Glutamatergic neuron (in vitro differentiated cells): Measurements from ENCODE around the gene CPNE6. TPM values are rescaled to one million over a fixed set of nuclear protein-coding genes. Genes with fewer than 3 reads are reported as not detected.

Source experiments
- DNase-seq: peaks from one replicate; pipeline ENCODE4 v3.0.0; 2022
- H3K27ac Mint-ChIP-seq: one replicate; pipeline ENCODE4 v1.8.0; 2020; ENCODE audit warnings: mild to moderate bottlenecking, mixed read lengths, inconsistent platforms; ENCODE audit not compliant: unreplicated experiment
- H3K27me3 Mint-ChIP-seq: one replicate; pipeline ENCODE4 v1.8.0; 2020; ENCODE audit warnings: mild to moderate bottlenecking, moderate library complexity, mixed read lengths, inconsistent platforms; ENCODE audit not compliant: unreplicated experiment
- H3K36me3 Mint-ChIP-seq: one replicate; pipeline ENCODE4 v1.8.0; 2020; ENCODE audit warnings: mild to moderate bottlenecking, mixed read lengths, inconsistent platforms; ENCODE audit not compliant: unreplicated experiment
- H3K4me1 Mint-ChIP-seq: one replicate; pipeline ENCODE4 v1.8.0; 2020; ENCODE audit warnings: mild to moderate bottlenecking, low read depth, mixed read lengths, inconsistent platforms; ENCODE audit not compliant: unreplicated experiment
- H3K4me3 Mint-ChIP-seq: one replicate; pipeline ENCODE4 v1.8.0; 2020; ENCODE audit warnings: mild to moderate bottlenecking, mixed read lengths, inconsistent platforms; ENCODE audit not compliant: unreplicated experiment
- H3K9me3 Mint-ChIP-seq: one replicate; pipeline ENCODE4 v1.8.0; 2020; ENCODE audit warnings: mild to moderate bottlenecking, moderate library complexity, mixed read lengths, inconsistent platforms; ENCODE audit not compliant: unreplicated experiment
- total RNA-seq: library from RNA; stranded (reverse); fragmentation: NEBNext Ultra II Directional; extraction: Animal tissue kit (Norgen Biotek cat#: 25700); gene quantifications from one replicate; pipeline ENCODE4 v1.2.1, GENCODE V29; 2021; ENCODE audit not compliant: unreplicated experiment
- TF ChIP-seq, protein P1 (sequence below): fragments of 200-600 bp; sonication (generic); IDR thresholded peaks from one replicate; pipeline ENCODE4 v1.5.0; 2021; ENCODE audit not compliant: partially characterized antibody, unreplicated experiment

CPNE6 gene
- total RNA-seq, 1 donor from 2014 or later: 0.44 TPM

DNA sequence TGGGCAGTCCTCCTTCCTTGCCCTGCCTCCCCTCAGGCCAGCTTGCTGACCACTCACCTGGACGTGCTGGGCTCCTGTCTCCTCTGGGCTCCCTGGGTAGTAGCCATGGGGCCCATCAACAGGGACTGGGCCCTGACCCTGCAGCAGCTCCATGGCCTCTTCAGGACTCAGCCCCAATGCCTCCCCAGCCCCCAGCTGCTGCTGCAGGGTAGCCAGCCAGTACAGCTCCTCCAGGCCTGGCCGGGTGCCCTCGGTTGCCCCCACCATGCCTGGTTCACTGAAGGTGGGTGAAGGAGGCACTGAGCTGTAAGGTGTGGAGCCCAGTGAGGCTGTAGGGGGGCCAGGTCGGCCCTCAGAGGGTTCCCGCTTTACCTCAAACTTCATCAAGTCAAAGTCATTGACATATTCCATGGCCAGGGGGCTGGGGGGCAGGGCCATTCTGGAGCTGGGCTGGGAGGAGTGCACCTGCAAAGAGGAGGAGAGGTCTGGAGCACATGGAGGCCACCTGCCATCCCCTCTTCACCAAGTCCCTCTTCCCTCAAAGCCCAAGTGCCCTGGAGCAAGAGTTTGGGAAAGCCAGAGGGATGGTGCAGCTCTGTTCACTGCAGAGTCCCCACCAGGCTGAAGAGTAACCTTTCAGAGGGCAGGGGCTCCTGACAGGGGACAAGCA lies 11.2 kb downstream of the CPNE6 start:
- peaks cover 31% of the 10 kb centered on the region for H3K27me3 Mint-ChIP-seq
- DNase-seq: no peak
- H3K27ac Mint-ChIP-seq: peak overlapping the region; percentile 99
- H3K36me3 Mint-ChIP-seq: peaks cover 9% of the 10 kb centered on the region
- TF ChIP-seq, protein P1, sequence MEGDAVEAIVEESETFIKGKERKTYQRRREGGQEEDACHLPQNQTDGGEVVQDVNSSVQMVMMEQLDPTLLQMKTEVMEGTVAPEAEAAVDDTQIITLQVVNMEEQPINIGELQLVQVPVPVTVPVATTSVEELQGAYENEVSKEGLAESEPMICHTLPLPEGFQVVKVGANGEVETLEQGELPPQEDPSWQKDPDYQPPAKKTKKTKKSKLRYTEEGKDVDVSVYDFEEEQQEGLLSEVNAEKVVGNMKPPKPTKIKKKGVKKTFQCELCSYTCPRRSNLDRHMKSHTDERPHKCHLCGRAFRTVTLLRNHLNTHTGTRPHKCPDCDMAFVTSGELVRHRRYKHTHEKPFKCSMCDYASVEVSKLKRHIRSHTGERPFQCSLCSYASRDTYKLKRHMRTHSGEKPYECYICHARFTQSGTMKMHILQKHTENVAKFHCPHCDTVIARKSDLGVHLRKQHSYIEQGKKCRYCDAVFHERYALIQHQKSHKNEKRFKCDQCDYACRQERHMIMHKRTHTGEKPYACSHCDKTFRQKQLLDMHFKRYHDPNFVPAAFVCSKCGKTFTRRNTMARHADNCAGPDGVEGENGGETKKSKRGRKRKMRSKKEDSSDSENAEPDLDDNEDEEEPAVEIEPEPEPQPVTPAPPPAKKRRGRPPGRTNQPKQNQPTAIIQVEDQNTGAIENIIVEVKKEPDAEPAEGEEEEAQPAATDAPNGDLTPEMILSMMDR: no peak
- peaks cover 57% of the 10 kb centered on the region for H3K4me1 Mint-ChIP-seq
- H3K9me3 Mint-ChIP-seq: peaks cover 36% of the 10 kb centered on the region
- peak overlapping the region; percentile 82 for H3K4me3 Mint-ChIP-seq

DNA sequence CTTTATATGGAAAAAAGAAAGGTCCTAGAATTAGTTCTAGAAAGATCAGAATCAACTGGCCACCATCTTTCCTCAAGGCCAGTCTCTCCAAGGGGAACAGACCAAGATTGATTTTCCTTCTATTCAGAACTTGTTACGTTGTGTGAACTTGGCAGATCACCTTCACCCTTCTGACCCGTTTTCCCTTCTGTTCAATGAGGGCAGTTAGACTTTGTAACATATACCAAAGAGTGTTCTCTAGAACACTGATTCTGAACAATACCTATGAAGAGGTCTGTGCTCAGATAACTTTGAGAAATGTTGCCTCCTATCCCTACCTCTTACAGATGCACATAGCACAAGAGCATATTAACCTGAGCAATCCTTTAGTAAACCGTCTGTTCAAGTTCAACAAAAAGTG lies 12.1 kb downstream of the CPNE6 start:
- TF ChIP-seq, protein P1: no peak
- DNase-seq: no peak
- peaks cover 36% of the 10 kb centered on the region for H3K9me3 Mint-ChIP-seq
- peaks cover 10% of the 10 kb centered on the region for H3K36me3 Mint-ChIP-seq
- no peak overlapping the region for H3K27ac Mint-ChIP-seq
- H3K4me1 Mint-ChIP-seq: peaks cover 49% of the 10 kb centered on the region
- peaks cover 28% of the 10 kb centered on the region for H3K27me3 Mint-ChIP-seq
- H3K4me3 Mint-ChIP-seq: no peak overlapping the region

DNA sequence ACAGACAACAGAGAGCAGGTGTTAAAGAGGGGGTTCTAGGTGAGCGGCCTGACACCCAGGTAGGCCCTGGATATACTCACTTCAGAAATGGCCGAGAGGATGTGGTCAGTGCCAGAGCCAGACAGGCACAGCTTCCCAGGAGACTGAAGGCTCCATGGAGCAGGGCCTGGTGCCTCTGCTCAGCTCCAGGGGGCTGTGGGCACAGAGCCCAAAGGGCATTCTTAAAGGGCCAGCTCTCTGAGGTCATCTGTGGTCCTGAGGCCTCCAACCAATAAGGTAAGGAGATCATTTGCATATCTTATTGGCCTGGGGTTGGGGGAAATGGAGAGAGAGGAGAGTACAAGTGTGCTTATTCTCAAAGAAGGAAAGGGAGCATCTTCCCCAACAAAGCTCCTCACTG lies 13.1 kb downstream of the CPNE6 start:
- peaks cover 21% of the 10 kb centered on the region for H3K27me3 Mint-ChIP-seq
- DNase-seq: no peak
- H3K4me1 Mint-ChIP-seq: peaks cover 44% of the 10 kb centered on the region
- peaks cover 31% of the 10 kb centered on the region for H3K9me3 Mint-ChIP-seq
- H3K27ac Mint-ChIP-seq: peak overlapping the region; percentile 76
- TF ChIP-seq, protein P1: no peak
- H3K4me3 Mint-ChIP-seq: no peak overlapping the region
- H3K36me3 Mint-ChIP-seq: peaks cover 10% of the 10 kb centered on the region

DNA sequence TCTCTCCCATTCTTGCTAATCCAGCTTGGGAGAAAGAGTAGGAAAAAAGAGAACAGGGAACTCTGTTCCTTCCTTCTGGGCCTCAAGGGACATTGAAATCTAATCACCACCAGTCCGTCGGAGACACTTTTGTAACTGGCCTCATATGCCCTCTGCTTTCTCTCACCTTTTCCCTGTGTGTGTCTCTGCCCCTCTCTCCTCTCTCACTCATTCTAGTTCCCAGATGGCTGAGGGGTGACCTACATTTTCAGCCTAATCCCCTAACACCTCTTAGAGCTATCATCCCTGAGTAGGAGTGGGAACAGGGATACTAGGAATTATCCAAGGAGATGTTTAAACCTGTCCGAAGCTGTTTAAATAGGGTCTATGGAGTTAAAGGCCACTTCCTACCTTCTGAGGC lies 13.9 kb downstream of the CPNE6 start:
- H3K9me3 Mint-ChIP-seq: peaks cover 23% of the 10 kb centered on the region
- peaks cover 46% of the 10 kb centered on the region for H3K4me1 Mint-ChIP-seq
- no peak for DNase-seq

More for the DNA sequence above, 13.9 kb downstream of the CPNE6 start:
- Mint-ChIP-seq H3K4me3 (peak overlapping the region; percentile 39), H3K36me3 (peaks cover 10% of the 10 kb centered on the region), H3K27ac (peak overlapping the region; percentile 76), H3K27me3 (peaks cover 13% of the 10 kb centered on the region)
- TF ChIP-seq, protein P1: no peak
